ENCODE measurements around the gene GSK3A. TPM values are rescaled to one million over a fixed set of nuclear protein-coding genes. Genes with fewer than 3 reads are reported as not detected.

GSK3A gene
- total and polyA plus RNA-seq, 2 of the 4 experiments (the other 2 are of a cell fraction), result 8.1 to 43.3 TPM

- peaks cover 42% of the 10 kb centered on the region for H3K36me3 ChIP-seq (ENCODE audit: control insufficient read depth, insufficient read depth, low read length)
- in situ Hi-C loops (cut with MboI; ENCODE audit: low sequenced_read_pairs) (no loop called here), dilution Hi-C loops (cut with HindIII; ENCODE audit: low sequenced_read_pairs, unreplicated experiment) (no loop called here), intact Hi-C loops (cut with micrococcal nuclease) (no loop called here)
- peak overlapping the region; percentile 53 for H3K14ac ChIP-seq (replicated peaks; ENCODE audit: low read depth, low read length)
- TF ChIP-seq MAZ (IDR thresholded peaks at IDR 0.05; ENCODE audit: borderline replicate concordance, low read depth, low read length), result peak; percentile 79; the same call in 1 of the 2 replicates
- TF ChIP-seq CHD1 (IDR thresholded peaks at IDR 0.05; ENCODE audit: low read depth, low read length), result no peak
- TF ChIP-seq FOS (IDR thresholded peaks at IDR 0.05; ENCODE audit: low read depth, low read length), result 0 out of 2 replicates have a peak, but pooled peaks have one; percentile 16
- H3K23ac ChIP-seq (ENCODE audit: low read depth, low read length), result peak overlapping the region; percentile 89; the same call in 1 of the 2 replicates
- no TSS peak for BruUV-seq (replicated peaks)
- H3K9ac ChIP-seq (ENCODE audit: low read depth, low read length), result no peak overlapping the region
- H4K20me1 ChIP-seq (ENCODE audit: insufficient read depth, low read length), result peaks cover under 1% of the 10 kb centered on the region
- no peak overlapping the region for H4K5ac ChIP-seq (ENCODE audit: low read depth, low read length)
- no peak overlapping the region for H3K4me3 ChIP-seq (ENCODE audit: insufficient read depth, low read depth, low read length)
- H4K91ac ChIP-seq (ENCODE audit: insufficient read depth, low read depth, low read length), result peak overlapping the region; percentile 76
- no peak overlapping the region for H3K4me2 ChIP-seq (ENCODE audit: low read depth, low read length)
- H4K8ac ChIP-seq (ENCODE audit: low read depth in 2 of 2, low read length in 2 of 2), result peak overlapping the region; percentile 38 to 83; a peak in 3 of 4 replicates
- H3K9me1 ChIP-seq (ENCODE audit: insufficient read depth, low read length), result peaks cover 40% of the 10 kb centered on the region
- POLR2A ChIA-PET (ENCODE audit: unreplicated experiment), result interaction anchor here (0.5 kb wide), 1 partner anchor 19 kb away, joined by 3 read pairs; no protein-coding TSS in a partner anchor
- peak overlapping the region; percentile 58 for H3K27ac ChIP-seq (ENCODE audit: insufficient read depth, low read length)
- H3K27me3 ChIP-seq (ENCODE audit: control insufficient read depth, insufficient read depth, low read length), result no peaks in the 10 kb centered on the region
- H2BK20ac ChIP-seq (ENCODE audit: low read depth, low read length), result peak overlapping the region; percentile 95
- H3K9me3 ChIP-seq (ENCODE audit: control insufficient read depth, insufficient read depth, low read length), result no peaks in the 10 kb centered on the region
- H3K18ac ChIP-seq (ENCODE audit: low read depth, low read length), result peak overlapping the region; percentile 12; the same call in 1 of the 2 replicates
- H2AFZ ChIP-seq (replicated peaks; ENCODE audit: low read length, poor library complexity), result peak overlapping the region; percentile 78
- peak overlapping the region; percentile 94 for H2AK9ac ChIP-seq (replicated peaks; ENCODE audit: low read depth, low read length, poor library complexity)
- H3K56ac ChIP-seq (ENCODE audit: extremely low read depth, insufficient read depth, low read length), result peak overlapping the region; percentile 29; the same call in 1 of the 2 replicates
- peak overlapping the region; percentile 96 for H3K4ac ChIP-seq (ENCODE audit: low read depth, low read length)
- H2BK5ac ChIP-seq (ENCODE audit: low read depth, low read length, poor library complexity, severe bottlenecking), result peak overlapping the region; percentile 97
- CTCF ChIA-PET, result no interaction called here
- ATAC-seq (ENCODE audit: low read depth), result peak; percentile 33; the same call in 1 of the 2 replicates
- H3K79me1 ChIP-seq (ENCODE audit: low read depth in 1 of 2, low read length in 2 of 2), result peaks cover 18 to 86% of the 10 kb centered on the region in 2 experiments
- peak overlapping the region; percentile 90 for H2BK15ac ChIP-seq (ENCODE audit: low read depth, low read length)
- peak overlapping the region; percentile 93 for H2BK120ac ChIP-seq (ENCODE audit: low read depth, low read length)
- peaks cover 13% of the 10 kb centered on the region for H3K4me1 ChIP-seq (ENCODE audit: control insufficient read depth, insufficient read depth, low read length)
- peak overlapping the region; percentile 97 for H2AK5ac ChIP-seq (ENCODE audit: low read depth, low read length)
- 94% methylated on average over 6 of the region's 14 CpGs; no CpG with 5 or more reads in 1 of the 2 experiments for WGBS, 2 experiments (ENCODE audit: extremely low coverage in 2 of 2, insufficient read length in 1 of 2)
- peak; percentile 44 for DNase-seq
Observed at GRCh38 chr19:42206871-42207755, 35.3 kb downstream of the GSK3A start.

All from IMR-90 (cell line).